ENCODE measurements around the gene PRC1. TPM values are rescaled to one million over a fixed set of nuclear protein-coding genes. Genes with fewer than 3 reads are reported as not detected.

The PRC1 gene
- total RNA-seq, 1 donor from 2014 or later, result 11.8 TPM

DNA sequence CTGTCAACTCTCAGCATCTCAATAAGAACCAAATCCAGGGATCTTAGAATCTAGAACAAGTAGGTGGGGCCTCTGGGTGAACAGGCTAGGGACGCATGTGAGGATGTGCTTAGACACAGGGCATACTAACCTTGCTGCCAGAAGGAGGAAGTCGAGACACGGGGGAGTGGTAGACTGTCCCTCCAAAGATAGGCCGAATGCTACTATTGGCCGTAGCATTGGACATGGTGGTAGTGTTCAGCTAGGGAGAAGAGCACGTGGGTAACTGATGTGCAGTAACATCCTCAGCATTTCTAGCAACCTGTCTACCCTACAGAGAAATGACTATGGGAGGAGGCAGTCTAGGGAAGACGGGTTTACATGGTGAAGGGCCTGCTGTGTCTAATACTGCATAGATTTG is 24.1 kb downstream of the PRC1 start:
- DNase-seq (ENCODE audit: low read depth), result no peak
- no peaks in the 10 kb centered on the region for H3K4me1 ChIP-seq (ENCODE audit: insufficient read depth, low read length)
- no peak overlapping the region for H3K4me3 ChIP-seq (ENCODE audit: insufficient read depth, low read depth, low read length)
- peaks cover 11% of the 10 kb centered on the region for H4K20me1 ChIP-seq (ENCODE audit: insufficient read depth, low read length)
- no peaks in the 10 kb centered on the region for H3K4me1 Mint-ChIP-seq (ENCODE audit: low read depth, unreplicated experiment)
- no peaks in the 10 kb centered on the region for H3K9me3 Mint-ChIP-seq (ENCODE audit: unreplicated experiment)
- H3K27ac ChIP-seq (ENCODE audit: low read depth, low read length), result no peak overlapping the region
- no peak overlapping the region for H2AFZ ChIP-seq (ENCODE audit: low read depth, low read length)
- peaks cover 2% of the 10 kb centered on the region for H3K36me3 Mint-ChIP-seq (ENCODE audit: low read depth, unreplicated experiment)
- peaks cover 38% of the 10 kb centered on the region for H3K36me3 ChIP-seq (ENCODE audit: insufficient read depth, low read length)
- no peaks in the 10 kb centered on the region for H3K27me3 ChIP-seq (ENCODE audit: insufficient read depth, low read length)
- no peak overlapping the region for H3K27ac Mint-ChIP-seq (ENCODE audit: unreplicated experiment)
- H3K4me2 ChIP-seq (ENCODE audit: low read length), result no peak overlapping the region
- FAIRE-seq, result no peak
- no peak overlapping the region for H3K9ac ChIP-seq (ENCODE audit: low read length)
- H3K27me3 Mint-ChIP-seq (ENCODE audit: low read depth, unreplicated experiment), result no peaks in the 10 kb centered on the region
- no peaks in the 10 kb centered on the region for H3K9me3 ChIP-seq (ENCODE audit: insufficient read depth, low read depth, low read length)
- TF ChIP-seq, protein P1, sequence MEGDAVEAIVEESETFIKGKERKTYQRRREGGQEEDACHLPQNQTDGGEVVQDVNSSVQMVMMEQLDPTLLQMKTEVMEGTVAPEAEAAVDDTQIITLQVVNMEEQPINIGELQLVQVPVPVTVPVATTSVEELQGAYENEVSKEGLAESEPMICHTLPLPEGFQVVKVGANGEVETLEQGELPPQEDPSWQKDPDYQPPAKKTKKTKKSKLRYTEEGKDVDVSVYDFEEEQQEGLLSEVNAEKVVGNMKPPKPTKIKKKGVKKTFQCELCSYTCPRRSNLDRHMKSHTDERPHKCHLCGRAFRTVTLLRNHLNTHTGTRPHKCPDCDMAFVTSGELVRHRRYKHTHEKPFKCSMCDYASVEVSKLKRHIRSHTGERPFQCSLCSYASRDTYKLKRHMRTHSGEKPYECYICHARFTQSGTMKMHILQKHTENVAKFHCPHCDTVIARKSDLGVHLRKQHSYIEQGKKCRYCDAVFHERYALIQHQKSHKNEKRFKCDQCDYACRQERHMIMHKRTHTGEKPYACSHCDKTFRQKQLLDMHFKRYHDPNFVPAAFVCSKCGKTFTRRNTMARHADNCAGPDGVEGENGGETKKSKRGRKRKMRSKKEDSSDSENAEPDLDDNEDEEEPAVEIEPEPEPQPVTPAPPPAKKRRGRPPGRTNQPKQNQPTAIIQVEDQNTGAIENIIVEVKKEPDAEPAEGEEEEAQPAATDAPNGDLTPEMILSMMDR (IDR thresholded peaks at IDR 0.05; ENCODE audit: insufficient read depth, low read depth, low read length), result no peak
- TF ChIP-seq EZH2 (IDR thresholded peaks at IDR 0.05; ENCODE audit: insufficient read depth, low read length), result no peak
- H3K4me3 Mint-ChIP-seq (ENCODE audit: unreplicated experiment), result no peak overlapping the region
- no peaks in the 10 kb centered on the region for H3K79me2 ChIP-seq (ENCODE audit: insufficient read depth, low read length)

DNA sequence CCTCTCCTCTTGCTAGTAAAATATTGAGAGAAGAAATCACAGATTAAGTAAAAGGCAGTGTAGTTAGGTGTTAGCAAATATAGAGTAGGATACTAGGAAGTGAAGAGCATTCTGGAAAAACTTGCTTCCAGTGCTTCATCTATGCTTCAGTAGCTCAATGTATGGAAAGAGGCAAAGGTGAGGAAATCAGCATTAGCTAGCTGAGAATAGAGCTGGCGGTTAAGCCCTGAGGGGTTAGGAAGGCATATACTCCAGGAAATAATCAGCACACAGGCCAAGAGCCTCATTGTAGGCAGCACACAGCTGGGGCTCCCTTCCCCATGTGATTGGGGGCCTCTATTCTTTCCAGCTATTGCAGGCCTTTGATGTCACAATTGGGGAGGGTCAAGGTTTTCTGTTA is 25.9 kb downstream of the PRC1 start:
- peaks cover 36% of the 10 kb centered on the region for H3K36me3 ChIP-seq (ENCODE audit: insufficient read depth, low read length)

DNA sequence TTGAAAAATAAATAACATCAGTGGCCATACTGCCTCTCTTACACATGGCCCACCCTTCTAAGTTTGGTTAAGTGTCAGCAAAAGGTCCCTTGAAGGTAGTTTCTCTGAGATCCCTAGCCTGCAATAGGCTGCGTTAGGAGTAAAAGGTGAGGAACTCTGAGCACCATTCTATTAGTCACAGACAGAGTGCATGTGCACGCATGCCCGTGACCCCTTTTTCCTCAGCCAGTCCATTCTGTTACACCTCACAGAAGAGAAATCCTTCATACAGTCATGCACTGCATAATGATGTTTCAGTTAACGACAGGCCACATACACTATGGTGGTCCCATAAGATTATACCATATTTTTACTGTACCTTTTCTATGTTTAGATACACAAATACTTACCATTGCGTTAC is 27.1 kb downstream of the PRC1 start:
- Histone ChIP-seq H3K4me2 (ENCODE audit: low read length) (no peak overlapping the region), H3K9ac (ENCODE audit: low read length) (no peak overlapping the region), H3K4me1 (ENCODE audit: insufficient read depth, low read length) (no peaks in the 10 kb centered on the region), H3K27ac (ENCODE audit: low read depth, low read length) (no peak overlapping the region), H3K4me3 (ENCODE audit: insufficient read depth, low read depth, low read length) (no peak overlapping the region), H3K36me3 (ENCODE audit: insufficient read depth, low read length) (peaks cover 39% of the 10 kb centered on the region), H3K27me3 (ENCODE audit: insufficient read depth, low read length) (no peaks in the 10 kb centered on the region), H3K79me2 (ENCODE audit: insufficient read depth, low read length) (no peaks in the 10 kb centered on the region), H4K20me1 (ENCODE audit: insufficient read depth, low read length) (peaks cover 11% of the 10 kb centered on the region), H3K9me3 (ENCODE audit: insufficient read depth, low read depth, low read length) (no peaks in the 10 kb centered on the region), H2AFZ (ENCODE audit: low read depth, low read length) (no peak overlapping the region)
- TF ChIP-seq EZH2 (IDR thresholded peaks at IDR 0.05; ENCODE audit: insufficient read depth, low read length), result no peak
- TF ChIP-seq, protein P1 (IDR thresholded peaks at IDR 0.05; ENCODE audit: insufficient read depth, low read depth, low read length), result no peak
- DNase-seq (ENCODE audit: low read depth), result no peak
- no peak overlapping the region for H3K4me3 Mint-ChIP-seq (ENCODE audit: unreplicated experiment)
- no peak overlapping the region for H3K27ac Mint-ChIP-seq (ENCODE audit: unreplicated experiment)
- H3K27me3 Mint-ChIP-seq (ENCODE audit: low read depth, unreplicated experiment), result no peaks in the 10 kb centered on the region
- no peaks in the 10 kb centered on the region for H3K9me3 Mint-ChIP-seq (ENCODE audit: unreplicated experiment)
- FAIRE-seq, result no peak
- peaks cover 2% of the 10 kb centered on the region for H3K36me3 Mint-ChIP-seq (ENCODE audit: low read depth, unreplicated experiment)
- H3K4me1 Mint-ChIP-seq (ENCODE audit: low read depth, unreplicated experiment), result no peaks in the 10 kb centered on the region

More for the DNA sequence above, 25.9 kb downstream of the PRC1 start:
- no peak overlapping the region for H3K27ac ChIP-seq (ENCODE audit: low read depth, low read length)
- H4K20me1 ChIP-seq (ENCODE audit: insufficient read depth, low read length), result peaks cover 11% of the 10 kb centered on the region
- Mint-ChIP-seq H3K4me1 (ENCODE audit: low read depth, unreplicated experiment) (no peaks in the 10 kb centered on the region), H3K27ac (ENCODE audit: unreplicated experiment) (no peak overlapping the region), H3K36me3 (ENCODE audit: low read depth, unreplicated experiment) (peaks cover 2% of the 10 kb centered on the region), H3K4me3 (ENCODE audit: unreplicated experiment) (no peak overlapping the region), H3K27me3 (ENCODE audit: low read depth, unreplicated experiment) (no peaks in the 10 kb centered on the region), H3K9me3 (ENCODE audit: unreplicated experiment) (no peaks in the 10 kb centered on the region)
- TF ChIP-seq, protein P1 (IDR thresholded peaks at IDR 0.05; ENCODE audit: insufficient read depth, low read depth, low read length), result no peak
- TF ChIP-seq EZH2 (IDR thresholded peaks at IDR 0.05; ENCODE audit: insufficient read depth, low read length), result no peak
- H3K79me2 ChIP-seq (ENCODE audit: insufficient read depth, low read length), result no peaks in the 10 kb centered on the region
- DNase-seq (ENCODE audit: low read depth) (no peak), FAIRE-seq (no peak)
- no peak overlapping the region for H3K4me3 ChIP-seq (ENCODE audit: insufficient read depth, low read depth, low read length)
- no peak overlapping the region for H3K9ac ChIP-seq (ENCODE audit: low read length)
- no peaks in the 10 kb centered on the region for H3K4me1 ChIP-seq (ENCODE audit: insufficient read depth, low read length)
- no peaks in the 10 kb centered on the region for H3K9me3 ChIP-seq (ENCODE audit: insufficient read depth, low read depth, low read length)
- no peak overlapping the region for H2AFZ ChIP-seq (ENCODE audit: low read depth, low read length)
- no peak overlapping the region for H3K4me2 ChIP-seq (ENCODE audit: low read length)
- no peaks in the 10 kb centered on the region for H3K27me3 ChIP-seq (ENCODE audit: insufficient read depth, low read length)

Measured in astrocyte (in vitro differentiated cells and primary cell).